Stimulated activated CD4-positive, alpha-beta T cell treated with anti-CD3 and anti-CD28 coated beads, Interleukin-1b, Interleukin-23, amount 100 ng/mL, for 48 hours (primary cell): Measurements from ENCODE around the gene FAM3D.

Source experiments
- DNase-seq: peaks from one replicate; pipeline ENCODE4 v3.0.0-alpha.2; 2020

Gene FAM3D

DNA sequence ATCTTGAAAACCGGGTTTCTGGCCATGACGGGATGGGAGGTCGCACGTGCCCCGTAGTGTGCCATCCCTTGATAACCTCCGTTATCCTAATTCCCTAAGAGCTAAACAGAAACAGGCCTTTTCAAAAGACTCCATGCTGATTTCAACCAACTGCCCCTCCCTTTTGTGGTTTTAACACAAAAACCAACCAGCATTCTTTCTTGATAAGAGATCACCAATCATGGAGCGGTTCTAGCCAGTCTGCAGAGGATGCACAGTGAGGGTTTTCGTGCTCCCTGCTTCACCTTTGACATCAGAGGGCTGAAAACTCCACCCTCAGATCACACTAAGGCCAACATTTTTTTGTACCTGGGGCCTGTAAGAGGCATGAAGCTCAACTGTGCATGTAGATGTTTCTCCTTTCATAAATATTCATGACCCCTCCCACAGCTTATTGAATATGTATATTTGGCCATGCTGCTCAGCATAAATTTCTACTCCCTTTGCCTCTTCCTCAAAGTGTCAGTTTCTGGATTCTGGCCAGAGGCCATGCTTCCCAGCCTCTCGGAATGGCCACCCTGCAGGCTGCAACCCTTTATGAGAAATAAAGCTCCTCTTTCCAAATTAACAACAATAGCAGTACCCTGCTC is 41.3 kb downstream of the FAM3D start:
- DNase-seq = no peak

DNA sequence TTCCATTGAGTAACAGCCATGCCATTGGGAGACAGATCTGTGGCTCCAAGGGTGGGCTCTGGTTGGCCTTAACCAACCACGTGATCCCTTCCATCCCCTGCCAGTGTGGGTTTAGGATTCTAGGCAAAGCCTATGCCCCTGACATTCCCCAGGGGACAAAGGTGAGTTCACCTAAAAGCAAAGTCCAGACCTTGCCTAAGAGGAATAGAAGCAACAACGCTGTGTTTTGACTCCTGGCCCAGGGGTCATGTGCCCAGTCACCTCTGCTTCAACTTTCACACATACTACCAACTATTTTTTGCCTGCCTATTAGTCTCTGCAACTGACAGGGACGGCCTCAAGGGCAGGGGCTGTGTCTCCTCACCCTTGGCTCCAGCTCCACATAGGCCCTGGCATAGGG is 42.0 kb downstream of the FAM3D start:
- DNase-seq = no peak

DNA sequence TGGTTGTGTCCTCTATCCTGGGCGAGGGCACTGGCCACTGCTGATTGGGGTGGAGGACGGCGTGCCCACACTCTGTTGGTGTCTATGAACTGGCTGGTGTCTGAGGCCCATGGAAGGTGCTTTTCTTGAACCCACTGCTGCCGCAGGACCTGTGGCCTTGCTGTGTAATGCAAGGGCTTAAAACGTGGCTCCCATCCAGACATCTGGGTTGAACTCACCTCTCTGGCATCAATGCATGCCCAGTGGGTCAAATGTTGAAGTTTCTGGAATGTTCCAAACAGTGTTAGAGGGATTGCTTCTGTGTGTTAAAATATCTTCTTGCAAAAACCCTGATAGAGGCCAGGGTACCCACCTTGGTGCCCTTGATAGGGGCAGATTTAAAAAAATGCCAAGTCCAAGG is 42.6 kb downstream of the FAM3D start:
- no peak for DNase-seq

DNA sequence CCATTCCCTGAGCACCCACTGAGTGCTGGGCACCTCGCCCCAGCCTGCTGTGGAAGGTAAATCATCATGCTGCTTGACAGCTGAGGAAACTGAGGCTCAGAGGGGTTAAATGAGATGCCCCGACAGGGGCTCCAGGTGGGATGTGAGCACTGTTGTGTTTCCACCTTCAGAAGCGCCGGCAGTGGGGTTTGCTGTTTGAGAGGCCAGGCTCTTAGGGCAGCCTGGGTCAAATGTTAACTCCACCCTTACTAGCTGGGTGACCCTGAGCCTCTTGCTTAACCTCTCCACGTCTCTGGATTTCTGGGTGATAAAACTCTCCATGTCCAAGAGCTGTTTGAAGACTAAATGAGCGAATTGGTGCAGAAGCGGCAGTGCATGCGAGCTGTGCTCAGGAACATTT is 43.1 kb downstream of the FAM3D start:
- DNase-seq = no peak

DNA sequence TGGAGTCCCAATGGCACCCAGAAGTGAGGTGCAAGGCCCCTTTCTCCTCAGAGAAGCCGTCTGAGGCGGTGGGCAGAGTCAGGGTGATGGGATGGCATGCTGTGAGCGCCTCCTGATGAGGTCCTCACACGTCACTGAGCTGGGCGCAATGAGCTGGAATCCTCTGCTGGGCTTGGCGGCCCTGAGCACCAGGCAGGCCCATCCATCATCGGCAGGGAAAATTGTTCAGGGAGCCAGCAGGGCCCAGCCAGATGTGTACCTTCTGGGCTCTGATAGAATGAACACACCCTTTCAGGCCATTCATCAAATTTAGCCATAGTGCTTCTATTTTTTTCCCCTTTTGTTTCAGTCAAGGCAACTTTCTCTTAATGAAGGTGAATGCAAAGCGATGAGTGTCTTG is 43.7 kb downstream of the FAM3D start:
- no peak for DNase-seq

DNA sequence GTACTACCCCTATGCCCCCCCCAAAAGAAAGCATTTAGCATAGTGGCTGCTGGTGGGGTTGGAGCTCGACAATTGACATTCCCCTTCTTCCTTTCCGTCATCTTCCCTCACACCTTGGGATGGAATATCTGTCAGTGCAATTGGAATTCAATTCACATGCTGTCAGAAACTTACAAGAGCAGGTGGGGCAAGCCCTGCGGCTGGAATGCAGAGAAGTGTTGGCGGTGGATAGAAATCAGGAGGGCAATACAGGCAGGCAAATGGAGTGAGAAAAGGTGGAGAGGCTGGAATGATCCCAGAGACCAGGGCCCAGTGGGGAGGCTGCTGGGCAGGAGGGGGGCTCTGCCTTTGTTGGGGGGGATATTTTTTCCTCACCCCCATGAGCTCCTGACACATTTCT is 44.1 kb downstream of the FAM3D start:
- no peak for DNase-seq

DNA sequence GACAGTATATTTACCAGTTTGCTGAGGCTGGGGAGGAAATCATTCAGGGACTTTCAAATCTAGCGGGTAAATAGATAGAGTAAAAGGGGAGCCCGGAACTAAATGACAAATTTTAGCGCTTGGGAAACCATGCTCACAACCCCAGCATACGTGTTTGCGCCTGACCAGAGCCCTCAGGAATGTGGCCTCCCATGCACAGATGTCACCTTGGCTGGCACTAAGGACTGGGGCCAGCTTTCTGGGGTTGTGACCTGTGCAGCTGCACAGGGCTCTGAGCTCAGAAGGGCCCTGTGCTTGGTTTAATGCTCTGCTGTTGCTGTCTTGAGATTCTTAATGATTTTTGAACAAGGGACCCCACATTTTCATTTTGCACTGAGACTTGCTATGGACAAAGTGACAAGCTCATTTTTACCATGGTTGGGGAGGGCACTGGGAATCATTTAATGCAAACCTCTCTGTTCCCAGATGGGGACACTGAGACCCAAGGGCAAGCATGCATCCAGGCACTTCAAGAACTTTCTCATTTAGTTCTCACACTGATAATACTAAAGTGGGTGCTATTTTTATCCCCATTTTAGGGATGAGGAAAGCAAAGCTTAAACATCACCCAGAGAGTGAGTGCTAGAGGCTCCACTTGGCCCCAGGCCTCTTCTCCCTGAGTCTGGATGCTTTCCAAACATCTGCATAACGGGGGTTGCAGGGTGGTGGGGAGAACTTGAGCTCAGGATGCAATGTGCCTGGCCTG is 45.3 kb downstream of the FAM3D start:
- DNase-seq = no peak

DNA sequence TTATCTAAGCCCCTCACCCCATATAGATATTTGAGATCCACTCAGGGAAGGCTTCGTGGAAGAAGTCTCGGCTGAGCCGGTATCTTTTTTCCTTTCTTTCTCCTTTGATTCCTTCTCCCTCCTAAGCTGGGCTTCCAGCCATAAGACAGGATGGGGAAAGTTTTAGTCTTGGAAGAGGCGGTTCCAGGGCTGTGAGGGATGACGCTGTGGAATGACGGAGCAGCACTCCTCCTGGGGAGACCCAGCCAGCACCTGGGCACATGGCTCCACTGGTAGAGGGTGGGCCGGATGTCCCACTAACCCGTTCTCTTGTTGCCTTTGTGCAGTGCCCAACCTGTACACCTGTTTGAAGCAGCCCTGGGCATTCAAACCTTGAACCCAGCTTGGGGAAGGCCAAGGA is 46.2 kb downstream of the FAM3D start:
- DNase-seq = no peak

DNA sequence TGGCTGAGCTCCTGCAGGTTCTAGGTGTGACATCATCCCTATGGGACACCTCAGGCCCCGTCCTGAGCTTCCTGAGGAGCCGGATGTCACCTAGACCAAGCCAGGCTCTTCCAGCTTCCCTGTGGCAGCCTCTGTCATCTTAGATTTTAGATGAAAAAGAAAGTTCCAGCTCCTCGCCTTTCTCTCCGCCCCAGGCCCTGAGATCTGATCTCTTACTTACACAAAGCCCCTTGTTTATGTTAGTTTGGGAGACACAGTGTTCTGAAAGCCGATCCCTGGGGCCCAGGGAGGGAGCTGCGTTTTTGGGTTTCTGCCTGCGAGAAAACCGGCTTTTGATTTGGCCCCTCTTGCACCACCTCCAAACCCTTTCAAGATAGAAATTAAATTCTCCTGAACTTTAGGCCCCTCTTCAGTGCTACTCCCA is 49.2 kb downstream of the FAM3D start:
- no peak for DNase-seq

DNA sequence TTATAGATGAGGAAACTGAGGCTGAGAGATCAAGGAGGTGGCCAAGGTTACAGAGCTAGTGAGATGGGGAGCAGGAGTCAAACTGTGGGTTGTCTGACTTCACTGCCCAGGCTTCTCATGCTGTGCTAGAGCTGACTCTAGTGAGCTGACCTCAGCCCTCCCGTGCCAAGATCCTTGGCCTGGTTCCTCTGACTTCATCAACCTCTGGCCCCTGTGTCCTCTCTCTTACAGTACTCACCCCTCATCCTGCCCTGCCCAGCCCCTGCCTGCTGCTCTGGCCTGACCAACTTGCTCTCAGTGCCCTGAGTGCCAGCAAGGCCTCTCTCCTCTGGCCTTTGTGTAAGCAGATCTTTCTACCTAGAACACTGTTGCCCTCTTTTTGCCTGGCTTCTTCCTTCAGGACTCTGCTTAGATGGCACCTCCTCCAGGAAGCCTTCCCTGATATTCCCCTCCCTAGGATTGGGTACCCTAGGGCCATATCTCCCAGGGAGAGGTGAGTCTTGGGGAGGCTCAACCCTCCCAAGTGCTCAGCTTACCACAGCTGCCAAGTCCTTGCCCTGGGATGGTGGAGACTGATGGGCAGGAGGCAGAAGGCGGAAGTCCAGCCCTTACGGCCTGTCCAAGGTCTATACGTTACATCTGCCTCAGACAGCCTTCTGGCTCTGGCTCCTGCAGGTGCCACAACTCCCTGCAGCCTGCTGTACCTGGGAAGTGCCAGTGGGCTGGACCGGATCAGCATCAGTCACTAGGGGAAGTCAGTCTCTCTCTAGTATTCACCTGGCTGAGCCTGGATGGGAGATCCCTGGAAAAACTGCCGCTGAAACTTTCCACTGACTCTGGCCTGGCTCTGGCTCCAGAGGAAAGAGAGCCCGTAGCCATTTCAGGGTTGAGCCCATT is 53.1 kb downstream of the FAM3D start:
- no peak for DNase-seq

DNA sequence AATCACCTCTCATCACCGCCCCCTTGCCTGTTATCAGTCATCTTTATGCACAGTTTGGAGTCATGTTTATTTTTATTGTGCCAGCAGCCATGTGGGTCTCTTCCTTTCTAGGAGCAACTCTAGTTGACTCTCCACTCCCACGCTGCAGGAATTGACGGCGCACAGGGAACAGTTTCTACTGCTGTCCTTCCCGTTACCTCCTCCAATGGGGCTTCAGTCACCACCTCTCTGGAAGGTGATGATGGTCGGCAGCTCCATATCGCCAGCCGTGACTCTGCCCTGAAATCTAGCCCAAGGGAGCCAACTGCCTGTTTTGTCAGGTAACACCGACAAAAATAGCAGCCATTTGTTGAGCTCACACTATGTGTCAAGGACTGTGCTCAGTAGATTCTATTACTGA is 53.7 kb downstream of the FAM3D start:
- no peak for DNase-seq

DNA sequence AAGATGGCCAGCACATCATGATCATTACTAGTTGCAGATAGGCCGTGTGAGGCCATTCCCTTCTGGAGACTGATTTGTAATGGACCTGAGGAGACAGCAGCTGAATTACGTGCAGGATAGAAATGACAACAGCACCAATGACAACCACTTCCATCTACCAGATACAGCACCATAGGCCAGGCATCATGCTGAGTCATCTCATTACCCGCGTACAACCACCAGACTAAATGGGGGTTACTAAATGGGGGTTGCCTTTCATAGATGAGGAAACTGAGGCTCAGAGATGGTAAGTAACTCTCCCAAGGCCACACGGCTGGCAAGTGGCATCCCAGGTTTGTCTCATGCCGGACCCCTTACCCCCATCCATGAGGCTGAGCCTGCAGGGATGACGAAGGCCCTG is 56.6 kb downstream of the FAM3D start:
- DNase-seq = no peak

DNA sequence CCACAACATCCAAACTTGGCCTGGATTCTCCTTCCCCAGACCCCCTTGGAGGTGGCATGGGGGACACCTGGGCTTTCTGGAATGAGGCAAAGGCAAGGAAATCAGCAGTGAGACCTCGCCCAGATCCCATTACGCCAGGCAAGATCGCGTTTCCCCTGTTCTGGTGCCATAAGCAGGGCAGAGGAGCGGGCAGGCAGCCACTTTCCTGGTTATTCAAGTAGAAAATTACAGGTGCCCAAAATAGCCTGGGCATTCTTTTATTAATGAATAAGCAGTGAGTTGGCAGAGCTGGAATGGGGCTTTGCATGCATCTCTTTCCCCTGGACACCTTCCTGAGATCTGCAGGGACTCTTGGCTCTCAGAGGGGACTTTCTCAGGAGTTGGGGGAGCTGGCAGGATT is 57.9 kb downstream of the FAM3D start:
- no peak for DNase-seq

DNA sequence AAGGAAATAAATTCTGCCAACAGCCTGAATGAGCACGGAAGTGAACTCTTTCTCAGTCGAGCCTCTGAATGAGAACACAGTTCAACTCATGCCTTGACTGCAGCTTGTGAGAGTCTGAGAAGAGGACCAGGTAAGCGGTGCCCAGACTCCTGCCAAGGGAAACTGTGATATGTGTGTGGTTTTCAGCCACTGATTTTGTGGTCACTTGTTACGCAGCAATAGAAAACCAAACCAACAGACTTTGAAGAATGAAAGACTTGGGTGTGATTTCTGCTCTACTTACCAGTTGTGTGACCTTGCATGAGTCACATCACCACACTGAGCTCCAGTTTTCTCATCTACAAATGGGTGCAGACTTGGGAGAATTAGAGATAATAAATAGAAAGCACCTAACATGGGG is 58.8 kb downstream of the FAM3D start:
- DNase-seq = no peak

DNA sequence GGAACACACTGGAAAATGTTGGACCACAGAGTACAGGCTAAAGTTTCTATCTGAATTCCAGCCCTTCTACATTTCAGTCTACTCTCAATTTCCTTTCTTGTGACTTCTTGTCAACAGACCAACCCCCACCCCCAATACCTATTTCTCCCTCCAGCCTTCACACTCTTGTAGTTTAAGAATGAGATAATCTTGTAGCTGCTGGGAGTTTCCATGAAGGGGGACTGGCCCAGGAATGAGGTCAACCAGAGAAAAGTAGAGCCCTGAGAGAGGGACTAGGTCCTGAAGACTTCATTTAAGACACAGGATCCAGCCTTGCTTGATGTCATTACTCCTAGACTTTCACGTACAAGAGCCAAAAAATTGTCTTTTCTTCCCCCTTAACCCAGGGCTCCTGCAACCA is 59.9 kb downstream of the FAM3D start:
- no peak for DNase-seq

DNA sequence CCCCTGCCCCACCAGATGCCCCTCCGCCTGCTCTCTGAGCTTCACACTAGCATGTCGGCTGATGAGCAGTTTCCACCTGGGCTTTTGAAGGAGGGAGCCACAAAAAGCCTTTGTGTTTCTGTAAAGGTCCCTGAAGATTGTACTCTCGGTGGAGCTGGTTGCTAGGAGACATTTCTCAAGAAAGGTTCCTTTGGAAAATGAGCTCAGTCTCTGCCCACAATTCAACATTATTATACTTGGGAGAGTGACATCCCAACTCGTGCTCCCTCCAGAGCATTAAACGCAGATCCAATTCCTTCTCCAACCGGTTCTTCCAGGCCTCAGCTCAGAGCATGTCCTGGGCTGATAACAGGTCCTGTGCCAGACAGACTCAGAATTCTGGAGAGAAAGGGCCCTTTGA is 62.5 kb downstream of the FAM3D start:
- DNase-seq = no peak

DNA sequence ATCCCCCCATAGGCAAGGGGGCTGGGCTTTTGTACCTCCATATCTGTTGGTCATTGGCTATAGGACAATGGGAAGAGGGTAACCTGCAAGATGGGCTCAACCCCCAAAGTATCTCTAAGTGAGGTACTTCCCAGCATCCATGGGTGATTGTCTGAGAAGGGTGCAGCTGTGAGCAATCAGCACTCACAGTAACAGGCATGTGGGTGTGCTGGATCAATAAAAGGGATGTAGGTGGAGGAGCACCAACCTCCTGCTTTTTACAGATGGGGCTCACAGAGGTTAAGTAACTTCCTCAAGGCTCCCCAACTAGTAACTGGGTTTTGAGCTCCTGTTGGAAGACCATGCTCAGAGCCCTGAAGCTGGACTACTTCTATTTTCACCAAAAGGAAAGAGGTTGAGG is 63.0 kb downstream of the FAM3D start:
- DNase-seq = no peak

DNA sequence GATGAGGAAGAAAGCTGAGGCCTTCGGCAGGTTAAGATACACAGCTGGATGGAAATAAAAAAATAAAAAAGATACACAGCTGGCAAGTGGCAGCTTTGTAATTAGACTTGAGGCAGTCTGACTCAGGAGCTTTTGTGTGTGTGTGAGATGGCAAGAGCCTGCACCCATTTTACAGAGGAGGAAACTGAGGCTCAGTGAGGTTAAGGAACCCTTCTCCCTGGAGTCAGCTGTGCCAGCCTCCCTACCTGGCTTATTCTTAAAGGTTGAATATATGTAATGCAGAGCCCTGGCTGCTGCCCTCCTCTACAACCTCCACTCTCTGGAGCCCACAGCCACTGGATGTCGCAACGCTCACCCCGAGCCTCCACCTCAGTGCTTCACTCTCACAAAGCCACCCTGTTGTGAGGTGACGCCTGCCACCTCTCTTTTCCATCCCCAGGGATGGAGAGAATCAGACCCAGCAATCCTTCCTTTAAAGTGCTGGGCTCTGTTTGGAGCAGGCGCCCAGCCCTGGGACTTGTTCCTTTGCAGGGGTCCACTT is 68.7 kb downstream of the FAM3D start:
- no peak for DNase-seq

DNA sequence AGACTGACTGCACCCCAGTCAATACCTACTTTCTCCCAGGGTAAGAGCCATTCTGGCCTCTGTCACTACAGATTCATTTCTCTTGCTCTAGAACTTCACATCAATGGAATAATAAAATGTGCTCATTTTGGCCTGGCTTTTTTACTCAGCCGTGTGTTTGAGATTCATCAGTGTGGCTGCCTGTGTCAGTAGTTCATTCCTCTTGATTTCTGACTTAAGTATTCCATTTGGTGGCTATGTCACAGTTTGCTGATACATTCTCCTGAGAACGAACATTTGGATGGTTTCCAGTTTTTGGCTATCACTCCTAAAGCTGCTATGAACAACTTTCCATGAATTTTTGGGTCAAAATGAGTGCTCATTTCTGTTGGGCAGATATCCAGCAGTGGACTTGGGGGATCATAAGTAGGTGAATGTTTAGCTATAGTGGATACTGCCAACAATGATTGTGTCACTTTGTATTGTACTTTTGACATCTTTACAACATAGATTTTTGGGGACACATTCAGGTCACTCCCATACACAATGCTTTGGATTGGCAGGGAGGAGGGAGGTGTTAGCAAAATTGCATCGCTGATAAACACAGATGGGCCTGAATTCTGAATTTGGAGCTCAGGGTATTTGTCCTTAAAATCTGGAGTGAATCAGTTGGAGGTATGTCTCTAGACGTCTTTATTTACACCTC is 69.6 kb downstream of the FAM3D start:
- DNase-seq = no peak

DNA sequence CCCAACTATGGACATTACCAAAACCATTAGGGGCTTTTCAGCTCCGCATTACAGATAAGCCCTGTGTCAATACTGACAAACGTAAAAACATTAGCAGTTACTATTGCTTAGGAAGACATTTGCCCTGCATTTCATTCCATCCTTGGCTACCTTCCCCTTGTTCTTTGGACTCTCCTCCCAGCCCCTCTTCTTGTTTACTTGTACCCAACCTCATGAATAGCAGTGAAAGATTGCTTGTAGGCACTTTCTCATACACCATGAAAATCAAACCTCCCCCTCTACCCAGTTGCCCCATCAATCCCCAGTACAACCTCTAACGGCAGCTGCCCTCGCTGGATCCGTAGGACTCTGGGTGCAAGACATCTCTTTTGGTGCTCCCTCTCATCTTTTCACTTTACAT is 72.5 kb downstream of the FAM3D start:
- no peak for DNase-seq

DNA sequence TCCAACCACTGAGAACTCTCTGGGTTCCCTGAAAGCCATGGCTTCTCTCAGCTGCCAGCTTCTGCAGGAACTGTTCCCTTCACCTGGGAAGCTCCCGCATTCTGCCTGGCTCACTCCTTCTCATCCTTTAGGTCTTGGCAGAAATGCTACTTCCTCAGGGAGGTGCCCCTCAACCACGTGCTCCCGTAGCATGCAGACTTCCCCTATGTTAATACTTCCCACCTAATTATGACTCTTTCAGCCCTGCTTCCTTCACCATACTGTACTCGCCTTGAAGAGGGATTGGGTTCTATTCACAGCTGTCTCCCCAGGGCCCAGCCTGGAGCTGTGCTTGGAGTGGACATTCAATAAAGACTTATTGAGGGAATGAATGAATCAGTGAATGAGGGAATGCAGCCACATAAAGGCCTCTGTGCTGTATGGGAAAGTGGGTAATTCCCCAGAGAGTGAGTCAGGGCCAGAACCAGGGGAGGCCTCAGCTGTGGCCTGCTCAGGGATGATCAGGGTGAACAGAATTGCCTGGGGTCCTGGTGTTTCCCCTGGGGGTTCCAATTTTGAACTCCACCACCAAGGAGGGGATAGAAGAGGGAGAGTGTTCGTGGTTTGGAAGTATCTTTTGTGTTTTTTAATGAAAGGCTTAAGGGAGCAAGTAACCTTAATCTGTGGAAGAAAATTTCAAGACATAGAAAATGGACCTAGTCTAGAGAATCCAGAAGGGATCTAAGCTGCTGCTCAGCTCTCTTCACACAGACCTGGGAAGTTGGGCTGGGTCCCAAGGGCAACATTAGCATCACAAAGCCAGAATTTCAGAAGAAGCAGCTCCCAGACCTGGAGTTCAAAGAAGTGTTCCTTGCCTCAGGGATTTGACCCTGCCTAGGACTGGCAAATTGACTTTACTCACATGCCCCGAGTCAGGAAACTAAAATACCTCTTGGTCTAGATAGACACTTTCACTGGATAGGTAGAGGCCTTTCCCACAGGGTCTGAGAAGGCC is 74.8 kb downstream of the FAM3D start:
- no peak for DNase-seq
